A549 (cell line): ENCODE results near the gene TMOD2. TPM values are rescaled to one million over a fixed set of nuclear protein-coding genes. Genes with fewer than 3 reads are reported as not detected.

Source experiments
- ATAC-seq, 2 experiments: fragments of 200-7000 bp in 1 of 2; fragments of >200 bp in 1 of 2; cut with Nextera tagmentation in 1 of 2; cut with Tn5 transposase in 1 of 2; 3 replicates each; pipeline versions ENCODE4 v1.8.0 to v1.9.1; 2018 to 2020; ENCODE audit warnings: mild to moderate bottlenecking in 1 of 2, moderate library complexity in 1 of 2
- CTCF ChIA-PET: fragments of 300-600 bp; sonication (Branson Sonifier 250); formaldehyde crosslinking; extraction: SDS; loops from one replicate; lab custom pipeline; 2021; ENCODE audit warnings: antibody characterized with exemption, inconsistent platforms; lab: Yijun Ruan, JAX
- POLR2A ChIA-PET: fragments of 350-600 bp; formaldehyde crosslinking; extraction: SDS; loops from one replicate; lab custom pipeline; 2021; ENCODE audit warnings: antibody characterized with exemption, inconsistent platforms; lab: Yijun Ruan, JAX
- DNase-seq, 2 experiments: peaks; one replicate each; pipeline versions ENCODE4 v3.0.0 to v3.0.0-alpha.2; 2011 to 2016; ENCODE audit warnings: low read depth in 1 of 2, low spot score in 1 of 2
- FAIRE-seq: peaks from 2 replicates; lab custom pipeline; 2011; peaks lifted over from hg19 to GRCh38; lab: Jason Lieb, UNC
- H3K27ac ChIP-seq, 2 experiments: fragments of >200 bp; sonication (Bioruptor Twin); formaldehyde crosslinking; 3 replicates each; pipeline ENCODE4 v1.5.1; 2016 to 2017
- H3K4me1 ChIP-seq: fragments of >200 bp; sonication (Bioruptor Twin); formaldehyde crosslinking; 3 replicates; pipeline ENCODE4 v1.6.1; 2016
- H3K4me2 ChIP-seq: fragments of >200 bp; sonication (Bioruptor Twin); formaldehyde crosslinking; 3 replicates; pipeline ENCODE4 v1.6.1; 2016
- H3K4me3 ChIP-seq: fragments of >200 bp; sonication (Bioruptor Twin); formaldehyde crosslinking; 3 replicates; pipeline ENCODE4 v1.5.1; 2016
- H3K9me3 ChIP-seq: fragments of >200 bp; sonication (Bioruptor Twin); formaldehyde crosslinking; 3 replicates; pipeline ENCODE4 v1.6.1; 2016
- BHLHE40 ChIP-seq: IDR thresholded peaks from 2 replicates; pipeline ENCODE4 v1.6.1; 2012; ENCODE audit warnings: low read depth, low read length, inconsistent platforms
- CBX2 ChIP-seq: fragments of 200-600 bp; sonication (generic); IDR thresholded peaks from 2 replicates; pipeline ENCODE4 v1.6.1; 2016; ENCODE audit warnings: low read depth, mild to moderate bottlenecking, borderline replicate concordance
- CBX8 ChIP-seq: fragments of 200-600 bp; sonication (generic); IDR thresholded peaks from 2 replicates; pipeline ENCODE4 v1.6.1; 2016
- CEBPB ChIP-seq, 2 experiments: fragments of >200 bp in 1 of 2; sonication (Bioruptor Twin) in 1 of 2; formaldehyde crosslinking in 1 of 2; IDR thresholded peaks; 2 replicates each; pipeline ENCODE4 v1.6.1; 2012 to 2016
- CHD2 ChIP-seq: fragments of 150-350 bp; IDR thresholded peaks from 2 replicates; pipeline ENCODE4 v1.6.1; 2014; ENCODE audit warnings: low read length; ENCODE audit not compliant: partially characterized antibody
- ELK1 ChIP-seq: fragments of 150-350 bp; IDR thresholded peaks from 2 replicates; pipeline ENCODE4 v1.6.1; 2014; ENCODE audit warnings: low read depth, mild to moderate bottlenecking, low read length
- FOSB ChIP-seq: fragments of 250-450 bp; sonication (Bioruptor Pico); IDR thresholded peaks from 2 replicates; pipeline ENCODE4 v1.5.0; 2020; ENCODE audit warnings: mild to moderate bottlenecking, moderate library complexity
- FOSL2 ChIP-seq, 2 experiments: fragments of 450-650 bp in 1 of 2; fragments of >200 bp in 1 of 2; sonication (Bioruptor Twin) in 1 of 2; formaldehyde crosslinking; IDR thresholded peaks; 2 replicates each; pipeline versions ENCODE4 v1.5.0 to v1.6.1; 2016 to 2020; ENCODE audit warnings: mild to moderate bottlenecking in 1 of 2, moderate library complexity in 1 of 2
- FOXS1 ChIP-seq: fragments of 250-450 bp; sonication (Bioruptor Pico); IDR thresholded peaks from 2 replicates; pipeline ENCODE4 v1.5.0; 2020; ENCODE audit warnings: mild to moderate bottlenecking, moderate library complexity
- HES2 ChIP-seq: fragments of >200 bp; sonication (Bioruptor Twin); formaldehyde crosslinking; IDR thresholded peaks from 2 replicates; pipeline ENCODE4 v1.6.1; 2016
- HEYL ChIP-seq: fragments of 250-450 bp; sonication (Bioruptor Pico); IDR thresholded peaks from 2 replicates; pipeline ENCODE4 v1.8.0; 2021; ENCODE audit warnings: mild to moderate bottlenecking, moderate library complexity
- HOXB13 ChIP-seq: fragments of 250-450 bp; sonication (Bioruptor Pico); IDR thresholded peaks from 2 replicates; pipeline ENCODE4 v1.5.0; 2020; ENCODE audit warnings: low read depth, mild to moderate bottlenecking, moderate library complexity
- HOXB5 ChIP-seq: fragments of 250-450 bp; sonication (Bioruptor Pico); IDR thresholded peaks from 2 replicates; pipeline ENCODE4 v1.5.0; 2020; ENCODE audit warnings: mild to moderate bottlenecking, moderate library complexity
- MAX ChIP-seq: IDR thresholded peaks from 2 replicates; pipeline ENCODE4 v1.6.1; 2012
- MYC ChIP-seq: IDR thresholded peaks from 2 replicates; pipeline ENCODE4 v1.6.1; 2012; ENCODE audit warnings: mild to moderate bottlenecking, inconsistent platforms, low read length, improper control_type of control experiment, borderline replicate concordance
- NFE2L2 ChIP-seq: fragments of 150-350 bp; conservative IDR thresholded peaks from 2 replicates; pipeline ENCODE4 v1.6.1; 2014; ENCODE audit warnings: low read length
- NPAS2 ChIP-seq: fragments of 250-450 bp; sonication (Bioruptor Pico); IDR thresholded peaks from 2 replicates; pipeline ENCODE4 v1.8.0; 2022; ENCODE audit warnings: mild to moderate bottlenecking, moderate library complexity, borderline replicate concordance
- PBX3 ChIP-seq: IDR thresholded peaks from 2 replicates; pipeline ENCODE4 v1.6.1; 2012
- PHF8 ChIP-seq: fragments of 200-600 bp; sonication (generic); IDR thresholded peaks from 2 replicates; pipeline ENCODE4 v1.6.1; 2016; ENCODE audit warnings: low read depth, mild to moderate bottlenecking, antibody characterized with exemption, moderate library complexity, borderline replicate concordance
- POLR2A ChIP-seq: IDR thresholded peaks from 2 replicates; pipeline ENCODE4 v1.6.1; 2012; ENCODE audit warnings: mild to moderate bottlenecking, low read length
- POLR2AphosphoS2 ChIP-seq: conservative IDR thresholded peaks from 2 replicates; pipeline ENCODE4 v1.6.1; 2012; ENCODE audit warnings: low read length, improper control_type of control experiment, inconsistent platforms
- RNF2 ChIP-seq: fragments of 200-600 bp; sonication (generic); IDR thresholded peaks from 2 replicates; pipeline ENCODE4 v1.6.1; 2016; ENCODE audit warnings: low read depth, mild to moderate bottlenecking, antibody characterized with exemption, moderate library complexity, borderline replicate concordance
- SREBF2 ChIP-seq: fragments of 450-650 bp; IDR thresholded peaks from 2 replicates; pipeline ENCODE4 v1.6.1; 2014; ENCODE audit warnings: mild to moderate bottlenecking, moderate library complexity
- TP53 ChIP-seq: fragments of 250-450 bp; sonication (Bioruptor Pico); IDR thresholded peaks from 2 replicates; pipeline ENCODE4 v1.5.0; 2021; ENCODE audit warnings: mild to moderate bottlenecking, moderate library complexity
- USF2 ChIP-seq: fragments of 450-650 bp; IDR thresholded peaks from 2 replicates; pipeline ENCODE4 v1.6.1; 2014; ENCODE audit warnings: antibody characterized with exemption
- ZSCAN20 ChIP-seq: fragments of 250-450 bp; sonication (Bioruptor Pico); IDR thresholded peaks from 2 replicates; pipeline ENCODE4 v1.8.0; 2022; ENCODE audit warnings: mild to moderate bottlenecking, moderate library complexity
- WGBS: methylation state at CpG from one replicate; pipeline ENCODE4 v1.1.6; 2017; ENCODE audit errors: missing lambda C conversion rate; 5-methylcytosine and 5-hydroxymethylcytosine counted together
- polyA plus RNA-seq, 4 experiments: library from polyadenylated mRNA; depleted of rRNA in 3 of 4; stranded (reverse); fragments of >200 nt; fragmentation: RNase III in 1 of 4; extraction: RNeasy Plus Mini Kit Qiagen cat#74134 plus additional on column Dnase treatment in 1 of 4; gene quantifications; 2 replicates in 3 of 4; 3 replicates in 1 of 4; pipeline ENCODE4 v1.2.3, GENCODE V29; 2011 to 2017

Gene TMOD2
- polyA plus RNA-seq, 2 of the 4 experiments (the other 2 are of a cell fraction) = 2.1 to 2.5 TPM

GRCh38 chr15:51724199-51724598 is 27.2 kb upstream of the TMOD2 start:
- WGBS = 94% methylated on average over 2 of the region's 2 CpGs
- Histone ChIP-seq H3K4me1 (peaks cover 21% of the 10 kb centered on the region), H3K9me3 (no peaks in the 10 kb centered on the region), H3K27ac (no peak overlapping the region), H3K4me2 (no peak overlapping the region), H3K4me3 (no peak overlapping the region)
- POLR2A ChIA-PET = no interaction called here
- no peak for TF ChIP-seq POLR2A
- TF ChIP-seq PBX3 = no peak
- no peak for TF ChIP-seq NPAS2
- TF ChIP-seq CHD2 = no peak
- no peak for TF ChIP-seq HOXB13 (CRISPR knock-in tag)
- no peak for TF ChIP-seq CBX8
- no peak for TF ChIP-seq USF2
- no peak for TF ChIP-seq TP53 (CRISPR knock-in tag)
- TF ChIP-seq FOSL2 (IDR thresholded peaks at IDR 0.05) = no peak
- TF ChIP-seq FOSL2 (CRISPR knock-in tag; IDR thresholded peaks at IDR 0.05) = no peak
- no peak for TF ChIP-seq FOSB (CRISPR knock-in tag)
- no peak for TF ChIP-seq MAX
- TF ChIP-seq POLR2AphosphoS2 = no peak
- TF ChIP-seq NFE2L2 = no peak
- no peak for TF ChIP-seq ELK1
- no peak for TF ChIP-seq CBX2
- no peak for TF ChIP-seq CEBPB (IDR thresholded peaks at IDR 0.05)
- no peak for TF ChIP-seq HOXB5 (CRISPR knock-in tag)
- FAIRE-seq (no peak), DNase-seq (no peak), ATAC-seq (no peak)
- CTCF ChIA-PET = no interaction called here

DNA sequence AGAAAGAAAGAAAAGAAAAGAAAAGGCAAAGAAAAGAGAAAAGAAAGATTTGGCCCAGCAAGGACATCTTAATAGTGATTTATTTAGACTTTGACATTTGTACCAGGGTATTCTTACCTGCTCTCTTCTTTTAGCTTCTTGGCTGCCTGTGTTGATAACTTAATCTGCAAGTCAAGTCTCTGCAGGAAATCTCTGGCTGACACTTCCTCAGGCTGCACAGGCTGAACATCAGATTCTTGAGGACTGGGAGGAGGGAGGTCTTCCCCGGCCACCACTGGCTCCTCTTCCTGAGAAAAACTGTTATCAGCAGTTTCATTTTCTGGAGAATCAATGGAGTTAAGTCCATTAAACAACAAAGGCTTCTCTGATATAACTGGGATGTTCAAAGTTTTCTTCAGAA is 26.7 kb upstream of the TMOD2 start:
- ChIA-PET POLR2A (no interaction called here), CTCF (interaction anchor here (3.5 kb wide), 1 partner anchor 52 kb away, joined by 22 read pairs; no protein-coding TSS in a partner anchor)
- ATAC-seq (no peak), FAIRE-seq (no peak), DNase-seq (no peak)
- no peak overlapping the region for H3K27ac ChIP-seq
- peaks cover 21% of the 10 kb centered on the region for H3K4me1 ChIP-seq
- H3K4me3 ChIP-seq = no peak overlapping the region
- 73% methylated on average over 1 of the region's 1 CpG for WGBS
- no peaks in the 10 kb centered on the region for H3K9me3 ChIP-seq
- TF ChIP-seq FOSL2 (IDR thresholded peaks at IDR 0.05) (no peak), FOSL2 (CRISPR knock-in tag; IDR thresholded peaks at IDR 0.05) (no peak), FOXS1 (CRISPR knock-in tag) (no peak), PHF8 (no peak), BHLHE40 (no peak), HOXB5 (CRISPR knock-in tag) (no peak), HES2 (no peak), RNF2 (no peak), MYC (no peak), SREBF2 (no peak), ZSCAN20 (CRISPR knock-in tag) (no peak), HEYL (no peak)
- no peak overlapping the region for H3K4me2 ChIP-seq
